H9 (cell line): ENCODE results near the gene PARP8. TPM values are rescaled to one million over a fixed set of nuclear protein-coding genes. Genes with fewer than 3 reads are reported as not detected.

Experiments used
- DNase-seq: peaks from one replicate; pipeline ENCODE4 v3.0.0-alpha.2; 2017
- H2AFZ ChIP-seq: one replicate; pipeline ENCODE4 v1.6.1; 2013; ENCODE audit warnings: mild to moderate bottlenecking, low read length, control low read depth, moderate library complexity
- H2AK5ac ChIP-seq: 2 replicates; pipeline ENCODE4 v1.6.1; 2013; ENCODE audit warnings: low read length, control low read depth, mixed read lengths; ENCODE audit not compliant: insufficient read length
- H2BK120ac ChIP-seq: one replicate; pipeline ENCODE4 v1.6.1; 2013; ENCODE audit warnings: low read depth, mild to moderate bottlenecking, low read length, control low read depth, inconsistent platforms; ENCODE audit not compliant: poor library complexity, severe bottlenecking
- H2BK12ac ChIP-seq: 2 replicates; pipeline ENCODE4 v1.6.1; 2013; ENCODE audit warnings: low read length, control low read depth, mixed read lengths, low read depth; ENCODE audit not compliant: insufficient read length
- H2BK15ac ChIP-seq: 2 replicates; pipeline ENCODE4 v1.6.1; 2013; ENCODE audit warnings: low read depth, low read length, control low read depth
- H2BK20ac ChIP-seq: one replicate; pipeline ENCODE4 v1.6.1; 2013; ENCODE audit warnings: low read depth, mild to moderate bottlenecking, low read length, control low read depth, inconsistent platforms; ENCODE audit not compliant: poor library complexity, severe bottlenecking
- H2BK5ac ChIP-seq: 2 replicates; pipeline ENCODE4 v1.6.1; 2013; ENCODE audit warnings: low read length, control low read depth, mixed read lengths; ENCODE audit not compliant: insufficient read length
- H3K14ac ChIP-seq: 2 replicates; pipeline ENCODE4 v1.6.1; 2013; ENCODE audit warnings: low read length, control low read depth; ENCODE audit not compliant: insufficient read depth
- H3K18ac ChIP-seq: 2 replicates; pipeline ENCODE4 v1.6.1; 2013; ENCODE audit warnings: low read depth, mild to moderate bottlenecking, mixed read lengths, low read length, control low read depth; ENCODE audit not compliant: insufficient read length
- H3K23ac ChIP-seq: 2 replicates; pipeline ENCODE4 v1.6.1; 2013; ENCODE audit warnings: low read length, control low read depth, mixed read lengths, low read depth; ENCODE audit not compliant: insufficient read length
- H3K23me2 ChIP-seq: 2 replicates; pipeline ENCODE4 v1.6.1; 2013; ENCODE audit warnings: low read depth, mild to moderate bottlenecking, mixed read lengths, low read length, control low read depth; ENCODE audit not compliant: insufficient read length, poor library complexity, severe bottlenecking
- H3K27ac ChIP-seq: 2 replicates; pipeline ENCODE4 v1.5.1; 2013; ENCODE audit warnings: low read length, control low read depth, mixed read lengths, low read depth; ENCODE audit not compliant: insufficient read length
- H3K27me3 ChIP-seq: 2 replicates; pipeline ENCODE4 v1.6.1; 2013; ENCODE audit warnings: low read length, control low read depth, inconsistent platforms; ENCODE audit not compliant: insufficient read depth
- H3K4ac ChIP-seq: 2 replicates; pipeline ENCODE4 v1.6.1; 2013; ENCODE audit warnings: low read depth, mild to moderate bottlenecking, control low read depth, inconsistent platforms, low read length, moderate library complexity
- H3K4me1 ChIP-seq: 2 replicates; pipeline ENCODE4 v1.6.1; 2013; ENCODE audit warnings: low read length, control low read depth, inconsistent platforms; ENCODE audit not compliant: insufficient read depth
- H3K4me2 ChIP-seq: 2 replicates; pipeline ENCODE4 v1.6.1; 2013; ENCODE audit warnings: low read length, control low read depth, mixed read lengths; ENCODE audit not compliant: insufficient read length, insufficient read depth
- H3K56ac ChIP-seq: 2 replicates; pipeline ENCODE4 v1.6.1; 2013; ENCODE audit warnings: low read depth, mild to moderate bottlenecking, mixed read lengths, low read length, control low read depth; ENCODE audit not compliant: insufficient read length
- H3K79me1 ChIP-seq: 2 replicates; pipeline ENCODE4 v1.6.1; 2013; ENCODE audit warnings: low read depth, mild to moderate bottlenecking, moderate library complexity, low read length, control low read depth, inconsistent platforms; ENCODE audit not compliant: insufficient read depth, poor library complexity, severe bottlenecking
- H3K79me2 ChIP-seq: 2 replicates; pipeline ENCODE4 v1.6.1; 2013; ENCODE audit warnings: low read length, control low read depth, inconsistent platforms; ENCODE audit not compliant: insufficient read depth
- H3K9ac ChIP-seq: 2 replicates; pipeline ENCODE4 v1.6.1; 2013; ENCODE audit warnings: low read length, control low read depth, mixed read lengths; ENCODE audit not compliant: insufficient read length; ENCODE audit errors: extremely low read depth
- H3K9me3 ChIP-seq: one replicate; pipeline ENCODE4 v1.6.1; 2013; ENCODE audit warnings: low read depth, low read length, inconsistent platforms; ENCODE audit not compliant: control insufficient read depth
- H3T11ph ChIP-seq: one replicate; pipeline ENCODE4 v1.6.1; 2013; ENCODE audit warnings: mild to moderate bottlenecking, low read length, control low read depth, inconsistent platforms
- H4K20me1 ChIP-seq: one replicate; pipeline ENCODE4 v1.6.1; 2013; ENCODE audit not compliant: control insufficient read depth, insufficient read length, insufficient read depth
- H4K5ac ChIP-seq: 2 replicates; pipeline ENCODE4 v1.6.1; 2013; ENCODE audit warnings: low read depth, mild to moderate bottlenecking, mixed read lengths, low read length, control low read depth; ENCODE audit not compliant: insufficient read length
- H4K8ac ChIP-seq: replicated peaks from 2 replicates; pipeline ENCODE4 v1.6.1; 2013; ENCODE audit warnings: low read length, control low read depth, mixed read lengths, low read depth; ENCODE audit not compliant: insufficient read length
- H4K91ac ChIP-seq: 2 replicates; pipeline ENCODE4 v1.6.1; 2013; ENCODE audit warnings: low read depth, mild to moderate bottlenecking, moderate library complexity, mixed read lengths, low read length, control low read depth; ENCODE audit not compliant: insufficient read length
- H3K27ac Mint-ChIP-seq, 3 experiments: 2 replicates in 2 of 3; 3 replicates in 1 of 3; pipeline ENCODE4 v1.8.0; 2020 to 2021; ENCODE audit warnings: mixed read lengths in 3 of 3, mild to moderate bottlenecking in 1 of 3, moderate library complexity in 1 of 3
- H3K27me3 Mint-ChIP-seq: 2 replicates; pipeline ENCODE4 v1.8.0; 2021; ENCODE audit warnings: low read depth, mild to moderate bottlenecking, moderate library complexity, mixed read lengths
- H3K36me3 Mint-ChIP-seq, 3 experiments: 2 replicates in 2 of 3; 3 replicates in 1 of 3; pipeline ENCODE4 v1.8.0; 2020 to 2021; ENCODE audit warnings: low read depth in 3 of 3, mixed read lengths in 3 of 3; ENCODE audit not compliant: insufficient read depth in 1 of 3
- H3K4me1 Mint-ChIP-seq, 2 experiments: 2 replicates each; pipeline ENCODE4 v1.8.0; 2020; ENCODE audit warnings: mixed read lengths in 2 of 2
- H3K4me3 Mint-ChIP-seq, 2 experiments: 2 replicates in 1 of 2; 3 replicates in 1 of 2; pipeline ENCODE4 v1.8.0; 2020 to 2021; ENCODE audit warnings: mild to moderate bottlenecking in 2 of 2, mixed read lengths in 2 of 2, moderate library complexity in 1 of 2
- H3K9me3 Mint-ChIP-seq, 2 experiments: 2 replicates in 1 of 2; 3 replicates in 1 of 2; pipeline ENCODE4 v1.8.0; 2020; ENCODE audit warnings: mild to moderate bottlenecking in 2 of 2, mixed read lengths in 2 of 2, moderate library complexity in 1 of 2
- WGBS: extraction: QIAGEN DNeasy Blood & Tissue Kit; methylation state at CpG from one replicate; pipeline ENCODE4 v1.1.7; 2013; ENCODE audit warnings: missing lambda C conversion rate, low lambda C conversion rate, mixed read lengths; ENCODE audit not compliant: insufficient read length; ENCODE audit errors: extremely low coverage; 5-methylcytosine and 5-hydroxymethylcytosine counted together
- total RNA-seq: library from RNA; stranded (reverse); gene quantifications from 2 replicates; pipeline ENCODE4 v1.2.1, GENCODE V29; 2021
- TF ChIP-seq, protein P1 (sequence below): fragments of 200-600 bp; sonication (generic); conservative IDR thresholded peaks from 3 replicates; pipeline ENCODE4 v1.8.0; 2021; ENCODE audit warnings: antibody characterized with exemption, mild to moderate bottlenecking

The PARP8 gene
- total RNA-seq, 1 experiment from 2014 or later, result 34.0 TPM

DNA sequence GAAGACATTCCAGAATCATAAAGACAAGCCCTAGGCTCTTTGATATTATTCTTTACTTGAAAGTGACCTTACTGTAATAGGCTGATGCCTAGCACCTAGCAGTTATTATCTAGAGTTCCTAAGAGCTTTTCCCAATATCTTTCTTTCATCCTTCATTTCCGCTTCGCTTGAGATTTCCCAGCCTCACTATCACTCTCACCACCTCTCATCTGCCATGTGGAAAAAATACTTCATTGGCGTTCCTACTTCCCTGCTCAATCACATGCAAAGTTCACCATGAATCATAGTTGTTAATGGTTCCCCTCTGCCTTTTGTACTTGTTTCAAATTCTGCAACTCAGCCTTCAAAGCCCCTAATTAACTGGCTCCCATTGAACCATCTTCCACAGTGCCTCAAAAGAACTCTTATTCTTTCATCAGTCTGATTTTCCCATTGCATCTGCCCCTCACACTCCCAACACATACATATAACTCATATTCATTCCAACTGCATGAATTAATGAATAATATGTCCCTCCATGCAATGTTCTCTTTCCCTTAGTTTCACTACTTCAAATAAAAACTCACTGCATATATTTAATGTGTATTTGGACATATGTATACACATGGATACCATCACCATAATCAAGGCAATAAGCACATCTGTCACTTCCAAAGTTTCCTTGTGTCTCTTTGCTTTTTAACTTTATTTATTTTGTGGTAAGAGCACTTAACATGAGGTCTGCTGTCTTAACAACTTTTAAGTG lies 221.6 kb downstream of the PARP8 start:
- no CpG with 5 or more reads among the region's 3 CpGs for WGBS
- Histone ChIP-seq H2AK5ac (no peak overlapping the region), H3K4me2 (no peak overlapping the region), H3K23ac (no peak overlapping the region), H3K18ac (no peak overlapping the region), H2BK12ac (no peak overlapping the region), H3K56ac (no peak overlapping the region), H3K23me2 (no peaks in the 10 kb centered on the region), H3K4me1 (no peaks in the 10 kb centered on the region), H2BK20ac (no peak overlapping the region), H2BK15ac (no peak overlapping the region), H3K9me3 (no peaks in the 10 kb centered on the region), H3K14ac (no peak overlapping the region), H2BK120ac (no peak overlapping the region), H2BK5ac (no peak overlapping the region), H3K27ac (no peak overlapping the region), H2AFZ (no peak overlapping the region), H4K5ac (no peak overlapping the region), H3T11ph (no peak overlapping the region), H3K27me3 (no peaks in the 10 kb centered on the region), H4K20me1 (no peaks in the 10 kb centered on the region), H4K91ac (no peak overlapping the region), H3K4ac (no peak overlapping the region), H4K8ac (no peak overlapping the region), H3K79me1 (no peaks in the 10 kb centered on the region), H3K79me2 (no peaks in the 10 kb centered on the region), H3K9ac (no peak overlapping the region)
- no peak for DNase-seq
- Mint-ChIP-seq H3K4me3 (no peak overlapping the region), H3K27me3 (no peaks in the 10 kb centered on the region), H3K36me3 (no peaks in the 10 kb centered on the region), H3K9me3 (no peaks in the 10 kb centered on the region), H3K4me1 (no peaks in the 10 kb centered on the region), H3K27ac (no peak overlapping the region)
- TF ChIP-seq, protein P1, sequence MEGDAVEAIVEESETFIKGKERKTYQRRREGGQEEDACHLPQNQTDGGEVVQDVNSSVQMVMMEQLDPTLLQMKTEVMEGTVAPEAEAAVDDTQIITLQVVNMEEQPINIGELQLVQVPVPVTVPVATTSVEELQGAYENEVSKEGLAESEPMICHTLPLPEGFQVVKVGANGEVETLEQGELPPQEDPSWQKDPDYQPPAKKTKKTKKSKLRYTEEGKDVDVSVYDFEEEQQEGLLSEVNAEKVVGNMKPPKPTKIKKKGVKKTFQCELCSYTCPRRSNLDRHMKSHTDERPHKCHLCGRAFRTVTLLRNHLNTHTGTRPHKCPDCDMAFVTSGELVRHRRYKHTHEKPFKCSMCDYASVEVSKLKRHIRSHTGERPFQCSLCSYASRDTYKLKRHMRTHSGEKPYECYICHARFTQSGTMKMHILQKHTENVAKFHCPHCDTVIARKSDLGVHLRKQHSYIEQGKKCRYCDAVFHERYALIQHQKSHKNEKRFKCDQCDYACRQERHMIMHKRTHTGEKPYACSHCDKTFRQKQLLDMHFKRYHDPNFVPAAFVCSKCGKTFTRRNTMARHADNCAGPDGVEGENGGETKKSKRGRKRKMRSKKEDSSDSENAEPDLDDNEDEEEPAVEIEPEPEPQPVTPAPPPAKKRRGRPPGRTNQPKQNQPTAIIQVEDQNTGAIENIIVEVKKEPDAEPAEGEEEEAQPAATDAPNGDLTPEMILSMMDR, result no peak
